Activated CD4-positive, CD25-positive, alpha-beta regulatory T cell (primary cell): ENCODE measurements around the gene DMC1.

Source experiments
- DNase-seq, 4 experiments: peaks; one replicate each; lab custom pipeline; 2025; lab: John Stamatoyannopoulos, UW

The DMC1 gene

DNA sequence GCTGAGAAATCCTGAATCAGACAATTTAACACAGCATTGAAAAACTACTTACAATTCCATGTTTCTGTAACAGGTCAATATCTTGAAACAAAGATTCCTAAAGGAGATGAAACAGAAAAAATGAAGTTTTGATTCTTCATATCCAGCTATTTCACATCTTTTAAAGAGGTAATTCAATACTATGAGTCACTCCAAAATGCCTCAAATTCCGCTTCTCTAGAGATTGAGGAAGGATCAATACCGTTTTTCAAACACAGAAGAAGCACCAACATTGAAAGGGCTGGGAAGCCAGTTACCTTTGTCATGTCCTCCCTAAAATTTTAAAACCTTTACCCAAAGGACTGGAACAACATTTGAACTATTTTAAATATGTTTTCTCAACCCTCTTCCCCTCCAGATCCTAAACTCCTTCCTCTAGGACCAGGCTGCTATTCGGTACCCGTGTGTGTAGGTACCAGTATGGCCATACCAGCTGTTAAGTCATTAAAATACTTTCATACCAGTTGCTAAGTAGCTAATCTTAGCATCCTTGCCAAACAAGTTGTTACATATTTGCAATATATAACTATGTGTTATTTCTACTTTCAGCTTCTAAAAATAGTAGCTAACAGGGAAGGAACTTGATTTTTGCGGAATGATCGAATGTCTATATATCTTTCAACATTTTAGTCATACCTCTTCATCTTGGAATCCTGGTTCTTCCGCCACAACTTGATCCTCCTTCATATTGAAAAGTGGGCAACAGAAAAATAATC lies 2.3 kb downstream of the DMC1 start:
- DNase-seq: no peak

DNA sequence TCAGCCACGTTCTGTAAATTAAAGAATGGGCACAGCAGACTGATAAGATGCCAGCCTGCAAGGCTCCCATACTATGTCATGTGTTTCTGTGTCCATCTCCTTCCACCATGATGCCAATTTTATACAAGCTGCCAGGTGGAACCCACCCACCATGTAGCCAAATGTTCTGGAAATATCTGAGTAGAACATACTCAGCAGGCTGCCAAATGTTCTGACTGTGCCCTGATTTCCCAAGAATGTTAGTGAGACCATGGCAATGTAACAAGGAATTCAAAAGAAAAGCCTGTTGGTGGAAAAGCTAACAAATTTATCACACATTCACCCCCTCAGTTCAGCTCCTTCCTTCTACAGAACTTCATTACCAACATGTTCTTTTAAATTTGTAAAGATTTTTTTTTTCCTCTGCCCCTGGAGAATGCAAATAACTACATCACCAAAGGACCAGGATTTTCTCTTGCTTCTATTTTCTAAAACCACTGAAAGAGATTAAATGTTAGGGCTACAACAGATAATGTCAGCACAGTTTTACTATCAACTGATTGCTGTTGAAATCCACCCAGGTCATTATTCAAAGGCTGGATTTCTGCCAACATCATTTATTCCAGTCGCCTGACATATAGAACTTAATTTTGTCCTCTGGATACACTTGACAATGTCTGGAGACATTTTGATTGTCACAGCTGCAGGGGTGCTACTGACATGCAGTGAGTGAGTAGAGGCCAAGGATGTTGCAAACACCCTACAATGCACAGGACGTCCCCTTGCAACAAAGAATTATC lies 3.1 kb downstream of the DMC1 start:
- DNase-seq: no peak

DNA sequence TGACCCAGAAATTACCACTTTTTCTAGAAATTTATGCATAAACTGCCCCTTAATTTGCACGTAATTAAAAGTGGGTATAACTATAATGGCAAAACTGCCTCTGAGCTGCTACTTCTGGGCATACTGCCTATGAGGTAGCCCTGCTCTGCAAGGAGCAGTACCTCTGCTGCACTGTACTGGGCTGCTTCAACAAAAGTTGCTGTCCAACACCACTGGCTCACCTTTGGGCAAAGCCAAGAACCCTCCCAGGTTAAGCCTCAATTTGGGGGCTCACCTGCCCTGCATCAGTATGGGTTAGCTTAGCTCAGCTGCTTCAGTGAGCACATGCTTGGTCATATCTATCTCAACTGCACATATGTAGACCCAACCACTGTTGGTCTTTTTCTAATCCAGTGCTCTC lies 4.5 kb downstream of the DMC1 start:
- DNase-seq: no peak

DNA sequence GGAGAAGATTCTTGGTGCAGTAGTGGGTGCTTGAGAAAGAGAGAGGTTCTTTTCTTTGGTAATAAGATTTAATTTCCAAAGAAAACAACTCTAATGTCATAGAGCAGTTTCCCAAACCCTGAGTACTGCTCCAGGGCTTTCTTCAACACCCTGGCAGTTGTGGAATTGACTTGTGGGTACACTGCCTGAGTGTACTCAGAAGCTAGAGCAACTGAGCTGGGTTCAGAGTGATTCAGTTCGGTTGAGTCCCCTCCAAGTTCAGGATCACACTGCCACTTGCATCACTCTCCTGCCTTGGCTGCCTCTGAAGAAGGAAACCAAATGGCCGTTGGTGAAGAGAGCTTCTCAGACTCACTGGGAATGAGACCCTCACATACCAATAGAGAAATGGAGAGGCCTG lies 5.3 kb downstream of the DMC1 start:
- no peak for DNase-seq

DNA sequence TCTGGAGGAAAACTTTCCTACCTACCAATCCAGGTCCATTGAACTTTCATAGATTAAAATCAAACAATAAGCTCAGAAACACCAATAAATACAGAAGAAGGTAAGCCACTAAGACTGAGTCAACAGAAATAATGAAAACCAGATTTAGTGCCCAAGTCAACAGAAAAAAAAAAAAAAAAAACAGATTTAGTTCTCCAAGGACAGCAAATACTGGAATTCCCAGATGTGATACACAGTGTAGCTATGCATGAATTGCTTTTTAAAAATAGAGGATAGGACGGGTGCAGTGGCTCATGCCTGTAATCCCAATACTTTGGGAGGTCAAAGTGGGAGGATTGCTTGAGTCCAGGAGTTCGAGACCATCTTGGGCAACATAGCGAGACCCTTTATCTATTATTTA lies 15.7 kb downstream of the DMC1 start:
- DNase-seq: no peak

DNA sequence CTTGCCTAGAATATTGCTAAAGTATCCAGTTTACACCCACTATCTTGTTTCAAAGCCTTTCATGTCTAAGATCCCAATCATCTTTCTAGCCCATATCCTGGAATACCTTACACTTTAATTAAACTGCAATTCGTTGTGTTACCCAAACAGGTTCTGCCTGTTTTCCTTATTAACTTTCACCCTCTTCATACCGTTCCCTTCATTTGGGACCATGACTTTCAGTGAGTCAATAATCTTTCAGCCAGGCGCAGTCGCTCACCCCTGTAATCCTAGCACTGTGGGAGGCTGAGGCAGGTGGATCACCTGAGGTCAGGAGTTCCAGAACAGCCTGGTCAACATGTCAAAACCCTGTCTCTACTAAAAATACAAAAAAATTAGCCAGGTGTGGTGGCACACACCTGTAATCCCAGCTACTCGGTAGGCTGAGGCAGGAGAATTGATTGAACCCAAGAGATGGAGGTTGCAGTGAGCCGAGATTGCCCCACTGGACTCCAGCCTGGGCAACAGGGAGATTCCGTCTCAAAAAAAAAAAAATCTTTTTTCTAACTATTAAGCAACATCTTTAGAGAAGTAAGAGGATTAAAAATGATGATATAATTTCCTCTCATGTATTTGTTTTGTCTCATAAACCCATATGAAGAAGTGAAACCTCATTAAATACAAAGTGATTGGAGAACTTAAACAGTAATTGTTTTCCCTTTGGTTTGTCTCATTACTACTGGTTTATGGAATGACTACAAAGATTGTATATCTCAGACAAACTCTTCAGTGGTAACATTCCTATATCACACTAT lies 20.7 kb downstream of the DMC1 start:
- DNase-seq: no peak

DNA sequence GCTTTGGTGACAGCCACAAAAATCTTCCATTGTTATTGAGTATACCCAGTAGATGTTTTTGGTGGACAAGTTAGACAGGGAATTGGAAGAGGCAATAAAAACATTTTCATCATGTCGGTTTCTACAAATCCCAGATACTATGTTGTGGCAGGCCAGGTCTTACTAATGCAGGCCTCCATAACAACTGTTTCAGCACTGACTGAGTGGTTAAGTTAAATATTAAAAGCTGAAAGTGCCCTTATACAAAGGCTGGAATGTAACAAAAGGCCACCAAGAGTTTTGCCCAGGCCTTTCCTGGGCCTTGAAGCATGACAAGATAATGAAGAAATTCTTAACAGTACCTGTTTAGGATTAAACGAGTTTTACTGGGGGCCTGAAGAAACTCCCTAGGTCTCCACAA lies 29.3 kb downstream of the DMC1 start:
- no peak for DNase-seq

DNA sequence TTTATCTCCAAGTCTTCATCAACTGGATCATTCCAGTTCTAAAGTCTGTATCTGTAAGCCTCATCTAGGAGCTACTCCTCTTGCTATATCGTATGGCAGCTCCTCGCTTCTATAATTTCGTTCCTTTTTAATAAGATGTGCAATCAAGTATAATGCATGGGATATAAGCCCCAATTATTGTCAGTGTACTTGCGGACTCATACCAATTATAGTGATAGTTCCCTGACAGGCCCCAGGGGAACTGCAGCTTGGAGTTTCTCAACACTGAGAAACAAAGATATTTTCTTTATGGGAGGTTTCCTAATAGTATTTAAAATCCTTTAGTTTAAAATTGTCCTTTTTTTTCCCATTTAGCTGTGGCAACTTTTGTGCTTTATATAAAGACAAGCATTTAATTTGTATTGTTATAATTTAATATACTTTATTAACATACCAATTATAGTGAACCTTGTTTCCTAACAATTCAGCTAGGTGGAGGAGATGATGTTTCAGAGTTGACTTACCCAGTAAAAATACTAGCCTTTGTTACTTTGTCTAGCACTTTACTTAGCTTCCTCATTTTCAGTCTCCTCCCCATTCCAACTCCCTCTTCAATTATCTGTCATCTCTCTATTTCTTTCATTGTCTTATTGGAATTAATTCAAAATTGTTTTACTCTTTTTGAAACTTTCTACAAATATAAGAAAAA lies 38.6 kb downstream of the DMC1 start:
- no peak for DNase-seq

DNA sequence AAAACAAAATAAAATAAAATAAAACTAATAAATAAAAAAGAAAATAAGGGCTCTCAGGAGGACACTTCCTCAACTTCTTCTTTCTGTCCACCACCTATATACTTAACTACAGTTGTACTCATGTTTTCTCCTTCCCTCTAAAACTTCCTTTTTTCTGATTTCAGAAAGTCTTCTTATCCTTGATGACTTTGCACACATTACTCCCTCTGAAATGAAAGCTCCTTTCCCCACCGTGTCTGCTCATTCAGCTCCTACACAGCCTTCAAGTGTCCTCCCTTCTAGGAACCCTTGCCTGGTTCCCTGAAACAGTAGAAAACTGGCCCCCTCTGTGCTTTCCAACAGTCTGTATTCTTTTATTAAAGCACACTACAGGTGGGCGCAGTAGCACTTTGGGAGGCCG lies 45.6 kb downstream of the DMC1 start:
- no peak for DNase-seq

DNA sequence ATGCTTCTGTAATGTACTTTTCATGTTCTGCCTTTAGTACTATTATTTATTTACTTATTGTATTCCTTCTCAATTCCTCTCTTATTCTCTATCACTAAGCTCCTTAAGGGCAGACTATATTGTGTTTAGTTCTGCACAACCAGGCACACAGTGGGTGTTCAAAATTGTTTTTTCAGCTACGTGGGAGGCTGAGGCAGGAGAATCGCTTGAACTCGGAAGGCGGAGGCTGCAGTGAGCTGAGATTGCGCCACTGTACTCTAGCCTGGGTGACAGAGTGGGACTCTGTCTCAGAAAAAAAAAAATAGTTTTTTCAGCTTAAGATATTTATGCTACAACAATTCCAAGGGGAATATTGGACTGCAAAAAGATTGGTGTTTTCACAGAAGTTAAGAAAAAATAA lies 46.5 kb downstream of the DMC1 start:
- DNase-seq: no peak

DNA sequence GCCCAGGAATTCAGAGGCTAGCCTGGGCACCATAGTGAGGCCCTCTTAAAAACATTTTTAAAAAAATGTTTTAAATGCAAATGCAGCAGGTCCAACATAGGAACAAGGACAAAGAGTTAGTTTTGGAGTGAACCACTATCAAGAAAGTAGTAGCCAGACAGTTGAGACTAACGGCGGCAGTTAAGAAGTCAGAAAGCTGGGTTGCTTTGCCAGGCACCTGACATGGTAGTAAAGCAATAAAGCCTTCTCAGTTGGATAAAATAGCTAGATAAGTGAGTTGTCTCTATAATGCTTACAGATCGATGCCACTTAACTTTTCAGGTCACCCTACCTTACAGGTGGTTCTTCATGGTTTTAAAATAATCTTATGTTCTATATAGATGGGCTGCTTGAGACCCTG lies 47.0 kb downstream of the DMC1 start:
- no peak for DNase-seq

DNA sequence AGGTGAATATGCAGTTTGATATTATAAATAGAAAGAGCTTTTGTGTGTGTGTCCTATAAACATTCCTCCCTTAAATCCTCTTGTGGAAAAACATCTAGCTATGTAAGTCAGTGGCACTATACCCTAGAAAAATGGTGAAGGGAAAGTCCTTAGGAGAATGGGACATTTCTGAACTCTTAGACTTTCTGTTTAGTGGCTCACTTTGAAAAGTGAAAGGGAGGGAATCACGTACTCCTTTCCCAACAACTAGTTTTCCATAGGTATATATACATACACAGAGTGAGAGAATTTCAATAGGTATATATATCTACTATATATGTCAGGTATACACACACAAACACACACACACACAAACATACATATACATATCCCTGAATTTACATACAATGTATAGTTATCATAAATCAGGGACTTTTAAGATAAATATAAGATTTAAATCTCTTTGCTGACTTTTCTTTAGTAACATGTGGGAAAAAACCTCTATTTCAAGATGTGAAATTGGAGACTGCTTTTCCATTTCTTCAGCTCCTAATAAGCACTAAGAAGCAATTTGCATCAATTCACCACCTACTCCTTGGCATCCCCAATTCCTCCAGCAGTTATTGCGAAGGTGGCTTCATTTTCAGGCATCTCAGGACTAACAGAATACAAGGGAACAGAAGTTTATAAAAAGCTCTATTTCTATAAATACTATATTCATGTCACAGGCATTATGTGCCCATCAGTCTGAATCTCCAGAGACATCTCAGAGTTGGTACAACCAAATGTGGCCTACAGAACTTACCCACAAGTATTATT lies 50.3 kb downstream of the DMC1 start:
- DNase-seq: no peak

DNA sequence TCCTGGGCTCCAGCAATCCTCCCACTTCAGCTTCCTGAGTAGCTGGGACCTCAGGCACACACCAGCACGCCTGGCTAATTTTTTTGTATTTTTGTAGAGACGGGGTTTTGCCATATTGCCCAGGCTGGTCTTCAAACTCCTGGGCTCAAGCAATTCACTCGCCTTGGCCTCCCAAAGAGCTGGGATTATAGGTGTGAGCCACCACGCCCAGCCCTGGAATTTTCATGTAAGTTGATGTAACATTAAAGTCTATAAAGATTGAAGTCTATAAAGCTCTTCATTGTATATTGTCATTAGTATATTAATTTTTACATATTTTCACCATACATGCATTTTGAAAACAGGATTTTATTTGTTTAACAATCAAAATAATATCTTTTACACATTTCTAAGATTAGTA lies 51.4 kb downstream of the DMC1 start:
- DNase-seq: no peak

DNA sequence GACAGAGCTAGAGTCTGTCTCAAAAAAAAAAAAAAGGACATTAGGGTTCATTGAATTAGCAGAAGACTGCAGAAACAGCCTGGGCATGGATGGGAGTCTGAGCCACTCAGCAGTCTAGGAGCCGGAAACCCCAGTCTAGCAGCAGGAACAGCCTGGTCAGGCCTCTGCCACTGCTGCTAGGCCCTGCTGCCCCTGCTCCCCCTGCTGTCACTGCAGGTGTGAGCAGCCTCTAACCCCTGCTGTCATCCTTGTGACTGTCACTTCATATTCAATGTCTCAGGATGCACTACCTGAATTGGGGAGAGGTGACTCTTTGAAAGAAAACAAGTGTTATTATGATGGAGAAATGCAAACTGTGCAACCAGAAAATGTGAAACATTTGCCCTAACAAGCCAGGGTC lies 56.9 kb downstream of the DMC1 start:
- DNase-seq: peak in 2 of 4 experiments; percentile 14 to 19

DNA sequence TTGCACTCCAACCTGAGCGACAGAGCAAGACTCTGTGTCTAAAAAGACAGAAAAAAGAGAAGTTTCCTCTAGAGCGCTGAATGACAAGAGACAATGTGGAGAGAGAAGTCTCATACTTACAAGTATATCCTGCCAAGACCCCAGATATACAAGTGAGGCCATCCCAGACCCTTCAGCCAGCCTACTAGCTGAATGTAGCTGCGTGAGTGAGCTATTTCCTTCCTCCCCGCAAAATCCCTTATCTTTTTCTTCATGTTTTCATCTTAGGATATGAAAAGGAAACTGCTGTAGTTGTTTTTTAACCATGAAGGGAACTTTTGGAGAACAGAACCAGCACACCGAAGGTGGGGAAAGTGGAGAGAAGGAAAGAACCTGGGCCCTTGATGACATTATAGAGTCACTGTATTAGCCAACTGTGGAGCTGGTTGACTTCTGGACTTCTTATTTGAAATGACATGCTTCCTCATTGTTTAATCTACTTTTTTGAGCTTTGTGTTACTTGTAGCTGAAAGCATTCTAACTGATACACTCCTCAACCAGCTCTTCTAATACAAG lies 59.5 kb downstream of the DMC1 start:
- DNase-seq: no peak

DNA sequence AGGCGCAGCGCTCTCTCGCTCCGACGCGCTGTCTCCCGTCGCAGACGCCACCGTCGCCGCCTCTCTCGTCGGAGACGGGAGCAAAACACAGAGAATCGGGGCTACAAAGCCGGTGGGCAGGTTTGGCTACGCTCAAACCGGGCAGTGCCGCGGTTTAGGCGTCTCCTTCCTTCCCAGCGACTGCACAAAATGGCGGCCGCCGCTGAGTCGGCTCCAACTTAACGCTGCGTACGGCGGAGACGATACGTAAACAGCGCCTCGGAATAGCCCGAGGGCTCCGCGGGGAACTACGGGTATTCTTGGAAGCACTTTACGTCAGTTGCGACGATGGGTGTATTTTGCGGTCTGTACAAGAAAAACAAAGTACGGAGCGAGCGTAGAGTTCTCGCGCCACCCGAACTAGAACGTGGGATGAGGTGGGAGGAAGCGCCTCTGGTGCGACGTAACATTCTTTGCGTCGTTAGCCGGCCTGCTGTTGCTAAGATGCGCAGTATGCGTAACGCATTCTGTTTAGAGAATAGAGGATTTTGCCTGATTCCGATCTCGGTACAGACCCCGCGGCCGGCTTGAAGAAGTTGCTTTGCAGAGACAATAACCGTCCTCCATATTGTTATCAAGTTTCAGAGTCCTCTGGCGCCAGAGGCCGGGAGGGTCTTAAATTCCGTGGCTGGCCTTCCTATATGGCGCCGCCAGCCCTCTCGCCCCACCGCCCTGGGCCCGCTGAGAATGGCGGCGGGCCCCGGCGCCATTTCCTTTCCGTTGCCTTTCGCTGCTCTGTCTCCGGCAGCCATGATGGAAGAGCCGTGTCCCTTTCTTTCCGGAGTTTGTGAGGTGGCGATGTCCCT lies 63.6 kb downstream of the DMC1 start, which contains the start of gene DDX17:
TSS of gene DDX17 (minus strand) at position 194 of the 845 bp plus-strand sequence.
- DNase-seq: peak; percentile 80 to 95 (median 88)

DNA sequence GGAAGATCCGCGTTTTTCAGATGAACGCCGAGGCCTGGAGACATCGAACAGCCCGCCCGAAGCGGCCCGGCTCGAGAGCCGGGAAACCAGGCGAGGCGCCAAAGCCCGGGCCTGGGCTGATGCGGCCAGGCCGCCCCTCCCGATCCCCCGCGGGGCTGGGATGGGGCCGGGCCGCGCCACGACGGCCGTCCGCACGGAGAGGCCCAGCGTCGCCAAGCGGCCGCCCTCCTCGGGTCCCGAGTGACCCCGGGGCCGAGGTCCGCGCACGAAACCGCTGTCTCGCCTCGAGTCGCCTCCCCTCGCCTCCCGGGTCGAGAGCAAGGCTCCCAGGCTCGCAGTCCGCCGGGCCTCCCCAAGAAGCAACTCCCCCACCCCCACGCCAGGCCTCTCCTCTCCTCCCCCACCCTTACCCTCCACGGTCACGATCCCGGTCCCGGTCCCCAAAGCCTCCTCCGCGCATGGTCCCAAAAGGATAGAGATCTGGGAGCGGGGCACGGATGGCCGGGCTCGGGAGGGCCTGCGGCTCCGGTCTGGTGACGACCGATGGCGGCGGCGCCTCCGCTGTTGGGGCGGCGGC lies 64.4 kb downstream of the DMC1 start:
- peak; percentile 39 to 60 (median 51) for DNase-seq

DNA sequence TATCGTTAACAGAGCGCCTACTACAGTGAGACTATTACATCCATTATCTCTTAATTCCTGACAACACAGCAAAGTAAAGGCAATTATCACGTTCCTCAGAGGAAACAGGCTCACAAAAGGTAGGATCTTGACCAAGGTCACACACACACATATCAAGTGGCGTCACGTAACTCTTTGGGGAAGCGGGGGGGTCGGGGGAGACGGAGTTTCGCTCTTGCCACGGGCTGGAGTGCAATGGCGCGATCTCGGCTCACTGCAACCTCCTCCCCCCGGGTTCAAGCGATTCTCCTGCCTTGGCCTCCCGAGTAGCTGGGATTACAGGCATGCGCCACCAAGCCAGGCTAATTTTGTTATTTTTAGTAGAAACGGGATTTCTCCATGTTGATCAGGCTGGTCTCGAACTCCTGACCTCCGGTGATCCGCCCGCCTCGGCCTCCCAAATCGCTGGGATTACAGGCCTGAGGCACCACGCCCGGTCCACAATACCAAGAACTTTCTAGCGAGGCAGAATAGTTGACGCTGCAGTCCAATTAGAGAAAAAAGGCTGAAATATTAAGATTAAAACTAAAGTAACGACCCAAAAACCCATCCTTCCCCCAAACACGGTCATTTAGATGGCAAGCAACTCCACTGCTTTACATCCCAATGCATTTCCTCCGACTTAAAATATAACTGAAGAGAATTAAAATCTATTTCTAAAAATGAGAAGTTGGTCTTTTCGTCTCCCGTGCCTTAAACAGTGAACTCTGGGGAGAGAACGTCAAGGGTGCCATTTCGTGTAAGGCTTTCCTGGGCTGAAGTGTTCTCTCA lies 65.0 kb downstream of the DMC1 start:
- peak; percentile 4 to 34 (median 20) for DNase-seq

DNA sequence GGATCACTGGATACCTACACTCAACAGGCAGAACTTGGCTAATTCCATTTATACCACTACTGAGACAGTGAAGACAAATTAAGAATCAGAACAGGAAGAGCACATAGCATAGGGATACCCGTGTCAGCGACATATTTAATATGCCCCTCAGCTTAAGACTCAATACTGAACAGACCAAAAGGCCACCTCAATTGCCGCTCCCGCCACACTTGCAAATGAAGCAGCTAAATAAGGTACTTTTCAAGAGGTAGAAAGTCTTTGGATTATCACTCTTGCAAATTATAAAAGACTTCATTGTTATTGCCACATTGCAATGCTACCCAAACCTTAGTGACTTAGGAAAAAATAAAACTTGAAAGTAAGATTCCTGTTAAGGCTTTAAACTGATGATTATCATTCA lies 67.0 kb downstream of the DMC1 start:
- DNase-seq: no peak
